Measurements from ENCODE around the gene OTX1.

DNA sequence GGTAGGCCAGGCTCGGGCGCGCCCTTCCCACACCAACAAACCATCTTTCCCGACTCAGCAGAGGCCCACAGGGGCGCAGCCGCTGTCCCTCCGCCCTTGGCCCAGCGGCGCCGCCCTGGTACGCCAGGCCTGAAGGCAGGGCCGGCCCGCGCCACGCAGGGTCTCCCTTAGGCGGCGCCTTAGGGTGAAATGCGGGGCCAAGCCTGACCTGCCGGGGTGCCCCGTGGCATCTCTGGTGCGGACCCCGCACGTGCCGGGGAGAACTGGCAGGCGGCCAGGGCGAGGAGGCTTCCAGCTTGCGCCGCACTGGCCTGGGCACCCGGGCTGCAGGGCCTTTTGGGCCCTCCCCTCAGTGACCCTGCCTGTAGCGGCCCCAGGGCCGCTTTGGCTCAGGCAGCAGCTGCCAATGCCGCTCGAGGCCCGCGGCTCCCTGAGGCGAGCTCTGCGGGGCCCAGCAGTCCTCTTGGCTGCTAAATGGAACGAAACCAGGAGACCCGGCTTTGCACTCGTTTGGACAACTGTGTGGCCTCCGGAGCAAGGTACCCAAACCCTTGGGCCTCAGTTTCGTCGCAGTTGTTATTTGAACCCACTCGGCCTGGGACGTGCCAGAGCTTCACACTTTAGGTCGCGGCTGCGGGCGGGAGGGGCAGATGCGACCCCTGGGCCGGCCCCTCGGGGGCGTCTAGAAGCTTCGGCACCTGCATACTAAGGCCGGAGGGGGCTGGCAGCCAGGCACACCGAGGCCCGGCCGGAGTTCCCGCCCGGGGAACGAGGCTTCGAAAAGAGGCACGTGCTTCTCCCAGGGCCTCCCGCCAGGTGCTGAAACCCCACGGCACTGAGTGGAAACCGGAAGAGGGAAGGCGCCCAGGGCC lies 8.5 kb downstream of the OTX1 start:
- TF ChIP-seq, protein P1, sequence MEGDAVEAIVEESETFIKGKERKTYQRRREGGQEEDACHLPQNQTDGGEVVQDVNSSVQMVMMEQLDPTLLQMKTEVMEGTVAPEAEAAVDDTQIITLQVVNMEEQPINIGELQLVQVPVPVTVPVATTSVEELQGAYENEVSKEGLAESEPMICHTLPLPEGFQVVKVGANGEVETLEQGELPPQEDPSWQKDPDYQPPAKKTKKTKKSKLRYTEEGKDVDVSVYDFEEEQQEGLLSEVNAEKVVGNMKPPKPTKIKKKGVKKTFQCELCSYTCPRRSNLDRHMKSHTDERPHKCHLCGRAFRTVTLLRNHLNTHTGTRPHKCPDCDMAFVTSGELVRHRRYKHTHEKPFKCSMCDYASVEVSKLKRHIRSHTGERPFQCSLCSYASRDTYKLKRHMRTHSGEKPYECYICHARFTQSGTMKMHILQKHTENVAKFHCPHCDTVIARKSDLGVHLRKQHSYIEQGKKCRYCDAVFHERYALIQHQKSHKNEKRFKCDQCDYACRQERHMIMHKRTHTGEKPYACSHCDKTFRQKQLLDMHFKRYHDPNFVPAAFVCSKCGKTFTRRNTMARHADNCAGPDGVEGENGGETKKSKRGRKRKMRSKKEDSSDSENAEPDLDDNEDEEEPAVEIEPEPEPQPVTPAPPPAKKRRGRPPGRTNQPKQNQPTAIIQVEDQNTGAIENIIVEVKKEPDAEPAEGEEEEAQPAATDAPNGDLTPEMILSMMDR (IDR thresholded peaks at IDR 0.05 in 2 of 3, conservative IDR thresholded peaks at IDR 0.05 in 1 of 3; ENCODE audit: borderline replicate concordance in 1 of 3, insufficient read depth in 1 of 3, low read depth in 2 of 3, low read length in 2 of 3), result no peak
- TF ChIP-seq ELF1 (IDR thresholded peaks at IDR 0.05; ENCODE audit: borderline replicate concordance, low read depth) (no peak), EZH2 (IDR thresholded peaks at IDR 0.05) (no peak), EZH2phosphoT487 (IDR thresholded peaks at IDR 0.05; ENCODE audit: borderline replicate concordance) (no peak), POLR2A (IDR thresholded peaks at IDR 0.05; ENCODE audit: borderline replicate concordance, extremely low read depth, insufficient read depth, insufficient read length) (no peak), TCF7L2 (IDR thresholded peaks at IDR 0.05; ENCODE audit: borderline replicate concordance, extremely low read depth, insufficient read depth, insufficient read length) (no peak), CBX3 (IDR thresholded peaks at IDR 0.05; ENCODE audit: low read depth) (no peak), YY1 (IDR thresholded peaks at IDR 0.05; ENCODE audit: extremely low read depth, insufficient replicate concordance, low read depth, low read length) (no peak), POLR2AphosphoS5 (IDR thresholded peaks at IDR 0.05; ENCODE audit: low read depth, low read length) (no peak), CEBPB (IDR thresholded peaks at IDR 0.05; ENCODE audit: low read depth) (no peak), ZNF274 (IDR thresholded peaks at IDR 0.05; ENCODE audit: low read depth, low read length) (no peak)
- TF ChIP-seq, protein P2, sequence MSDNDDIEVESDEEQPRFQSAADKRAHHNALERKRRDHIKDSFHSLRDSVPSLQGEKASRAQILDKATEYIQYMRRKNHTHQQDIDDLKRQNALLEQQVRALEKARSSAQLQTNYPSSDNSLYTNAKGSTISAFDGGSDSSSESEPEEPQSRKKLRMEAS (IDR thresholded peaks at IDR 0.05), result no peak
- TF ChIP-seq, protein P3, sequence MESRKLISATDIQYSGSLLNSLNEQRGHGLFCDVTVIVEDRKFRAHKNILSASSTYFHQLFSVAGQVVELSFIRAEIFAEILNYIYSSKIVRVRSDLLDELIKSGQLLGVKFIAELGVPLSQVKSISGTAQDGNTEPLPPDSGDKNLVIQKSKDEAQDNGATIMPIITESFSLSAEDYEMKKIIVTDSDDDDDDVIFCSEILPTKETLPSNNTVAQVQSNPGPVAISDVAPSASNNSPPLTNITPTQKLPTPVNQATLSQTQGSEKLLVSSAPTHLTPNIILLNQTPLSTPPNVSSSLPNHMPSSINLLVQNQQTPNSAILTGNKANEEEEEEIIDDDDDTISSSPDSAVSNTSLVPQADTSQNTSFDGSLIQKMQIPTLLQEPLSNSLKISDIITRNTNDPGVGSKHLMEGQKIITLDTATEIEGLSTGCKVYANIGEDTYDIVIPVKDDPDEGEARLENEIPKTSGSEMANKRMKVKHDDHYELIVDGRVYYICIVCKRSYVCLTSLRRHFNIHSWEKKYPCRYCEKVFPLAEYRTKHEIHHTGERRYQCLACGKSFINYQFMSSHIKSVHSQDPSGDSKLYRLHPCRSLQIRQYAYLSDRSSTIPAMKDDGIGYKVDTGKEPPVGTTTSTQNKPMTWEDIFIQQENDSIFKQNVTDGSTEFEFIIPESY (IDR thresholded peaks at IDR 0.05; ENCODE audit: extremely low read depth, insufficient replicate concordance, low read length), result no peak
